GM12878 (cell line): ENCODE measurements around the gene BCAR3. TPM values are rescaled to one million over a fixed set of nuclear protein-coding genes. Genes with fewer than 3 reads are reported as not detected.

Experiments used
- ATAC-seq: fragments of 200-7000 bp; cut with Tn5 transposase; 3 replicates; pipeline ENCODE4 v1.9.1; 2020; ENCODE audit warnings: mild to moderate bottlenecking, moderate library complexity
- BruUV-seq: library from RNA; stranded (reverse); fragments of 400-500 nt; replicated peaks from 2 replicates; lab custom pipeline; 2021; lab: Mats Ljungman, UMichigan
- CTCF ChIA-PET: fragments of 300-600 bp; sonication (Branson Sonifier 250); formaldehyde crosslinking; extraction: SDS; loops from one replicate; lab custom pipeline; 2021; ENCODE audit warnings: inconsistent platforms; lab: Yijun Ruan, JAX
- POLR2A ChIA-PET: fragments of 350-600 bp; formaldehyde crosslinking; extraction: SDS; loops from one replicate; lab custom pipeline; 2021; ENCODE audit warnings: inconsistent platforms; lab: Charles Lee
- RAD21 ChIA-PET: fragments of 300-600 bp; sonication (Branson Sonifier 250); formaldehyde crosslinking; loops from one replicate; lab custom pipeline; 2023; ENCODE audit warnings: antibody characterized with exemption; ENCODE audit not compliant: unreplicated experiment; lab: Charles Lee
- SMC1A ChIA-PET: fragments of 300-600 bp; sonication (Branson Sonifier 250); formaldehyde crosslinking; loops from one replicate; lab custom pipeline; 2023; ENCODE audit not compliant: unreplicated experiment, uncharacterized antibody; lab: Charles Lee
- DNase-seq: peaks from one replicate; pipeline ENCODE4 v3.0.0-alpha.2; 2011; ENCODE audit warnings: low read depth, low spot score
- FAIRE-seq: peaks from 3 replicates; lab custom pipeline; 2011; peaks lifted over from hg19 to GRCh38; lab: Jason Lieb, UNC
- H2AFZ ChIP-seq: 2 replicates; pipeline ENCODE4 v1.6.0; 2011; ENCODE audit warnings: low read depth, low read length, control low read depth; ENCODE audit not compliant: control insufficient read depth
- H3K27ac ChIP-seq: 2 replicates; pipeline ENCODE4 v1.5.1; 2011; ENCODE audit warnings: control low read depth; ENCODE audit not compliant: control insufficient read depth, insufficient read depth
- H3K27me3 ChIP-seq, 2 experiments: replicated peaks in 1 of 2; 2 replicates each; pipeline versions ENCODE4 v1.6.0 to v1.6.1; 2011; ENCODE audit warnings: low read length in 1 of 2; ENCODE audit not compliant: control insufficient read depth in 2 of 2, insufficient read depth in 2 of 2
- H3K36me3 ChIP-seq, 2 experiments: 2 replicates each; pipeline ENCODE4 v1.5.1; 2011; ENCODE audit warnings: low read length in 1 of 2; ENCODE audit not compliant: control insufficient read depth in 2 of 2, insufficient read depth in 2 of 2
- H3K4me1 ChIP-seq: 2 replicates; pipeline ENCODE4 v1.6.1; 2011; ENCODE audit warnings: mild to moderate bottlenecking, low read length, moderate library complexity, mixed read lengths; ENCODE audit not compliant: control insufficient read depth, insufficient read depth
- H3K4me2 ChIP-seq: 2 replicates; pipeline ENCODE4 v1.6.0; 2011; ENCODE audit warnings: control low read depth; ENCODE audit not compliant: control insufficient read depth, insufficient read depth
- H3K4me3 ChIP-seq: fragments of 200-600 bp; sonication (generic); 2 replicates; pipeline ENCODE4 v1.5.1; 2016
- H3K79me2 ChIP-seq: 2 replicates; pipeline ENCODE4 v1.6.0; 2011; ENCODE audit warnings: low read length; ENCODE audit not compliant: control insufficient read depth, insufficient read depth
- H3K9ac ChIP-seq: 2 replicates; pipeline ENCODE4 v1.8.0; 2011; ENCODE audit warnings: low read length, control low read depth, mixed read lengths; ENCODE audit not compliant: control insufficient read depth, insufficient read depth
- H3K9me3 ChIP-seq: replicated peaks from 3 replicates; pipeline ENCODE4 v1.5.1; 2011; ENCODE audit warnings: mild to moderate bottlenecking, low read length; ENCODE audit not compliant: control insufficient read depth, insufficient read depth
- H4K20me1 ChIP-seq: 2 replicates; pipeline ENCODE4 v1.6.0; 2011; ENCODE audit not compliant: control insufficient read depth, insufficient read depth
- ASH2L ChIP-seq: fragments of 300-600, 200-600 bp; sonication (generic); IDR thresholded peaks from 2 replicates; pipeline ENCODE4 v1.6.1; 2017; ENCODE audit warnings: low read depth, mild to moderate bottlenecking, borderline replicate concordance
- BCL11A ChIP-seq: IDR thresholded peaks from 2 replicates; pipeline ENCODE4 v1.6.1; 2011; ENCODE audit warnings: low read depth, low read length
- BHLHE40 ChIP-seq, 2 experiments: fragments of 450-650 bp in 1 of 2; IDR thresholded peaks; 2 replicates each; pipeline ENCODE4 v1.6.1; 2011 to 2017; ENCODE audit warnings: low read depth in 2 of 2, borderline replicate concordance in 1 of 2, improper control_type of control experiment in 1 of 2, low read length in 1 of 2, mild to moderate bottlenecking in 1 of 2
- E2F8 ChIP-seq: fragments of 450-650 bp; IDR thresholded peaks from 2 replicates; pipeline ENCODE4 v1.6.1; 2018; ENCODE audit warnings: mild to moderate bottlenecking, low read depth, moderate library complexity; ENCODE audit not compliant: partially characterized antibody
- EZH2 ChIP-seq: IDR thresholded peaks from 2 replicates; pipeline ENCODE4 v1.6.1; 2012; ENCODE audit warnings: low read depth, mild to moderate bottlenecking, control low read depth, inconsistent platforms, low read length, borderline replicate concordance; ENCODE audit not compliant: control insufficient read depth
- GATAD2B ChIP-seq: fragments of 450-650 bp; conservative IDR thresholded peaks from 2 replicates; pipeline ENCODE4 v1.6.1; 2017; ENCODE audit warnings: low read depth, mild to moderate bottlenecking, moderate library complexity
- HCFC1 ChIP-seq: fragments of 150-350 bp; IDR thresholded peaks from 2 replicates; pipeline ENCODE4 v1.6.1; 2014; ENCODE audit warnings: low read length
- HDAC2 ChIP-seq: fragments of 200-600 bp; sonication (generic); IDR thresholded peaks from 2 replicates; pipeline ENCODE4 v1.6.1; 2017
- IKZF2 ChIP-seq, 2 experiments: fragments of 450-650 bp; IDR thresholded peaks; 2 replicates each; pipeline ENCODE4 v1.6.1; 2017; ENCODE audit warnings: mild to moderate bottlenecking in 2 of 2, moderate library complexity in 2 of 2
- IRF5 ChIP-seq: fragments of 450-650 bp; IDR thresholded peaks from 2 replicates; pipeline ENCODE4 v1.6.1; 2017; ENCODE audit warnings: borderline replicate concordance
- MLLT1 ChIP-seq: fragments of 450-650 bp; IDR thresholded peaks from 2 replicates; pipeline ENCODE4 v1.6.1; 2016; ENCODE audit warnings: mild to moderate bottlenecking
- MTA2 ChIP-seq: fragments of 450-650 bp; IDR thresholded peaks from 2 replicates; pipeline ENCODE4 v1.6.1; 2016; ENCODE audit warnings: low read depth, mild to moderate bottlenecking, moderate library complexity
- NR2F1 ChIP-seq: fragments of 450-650 bp; conservative IDR thresholded peaks from 2 replicates; pipeline ENCODE4 v1.6.1; 2017; ENCODE audit warnings: mild to moderate bottlenecking
- POU2F2 ChIP-seq: IDR thresholded peaks from 3 replicates; pipeline ENCODE4 v1.6.1; 2011; ENCODE audit warnings: low read depth, mild to moderate bottlenecking, low read length, borderline replicate concordance
- SP1 ChIP-seq: IDR thresholded peaks from one replicate; pipeline ENCODE4 v1.6.1; 2011; ENCODE audit warnings: low read depth, low read length
- WRNIP1 ChIP-seq: IDR thresholded peaks from 2 replicates; pipeline ENCODE4 v1.6.1; 2011; ENCODE audit warnings: low read depth, low read length, improper control_type of control experiment, borderline replicate concordance
- WGBS: methylation state at CpG from one replicate; pipeline ENCODE4 v1.1.6; 2016; ENCODE audit warnings: low lambda C conversion rate; ENCODE audit not compliant: insufficient replicate concordance, insufficient coverage; ENCODE audit errors: missing lambda C conversion rate; 5-methylcytosine and 5-hydroxymethylcytosine counted together
- in situ Hi-C: fragments of 300-500 bp; cut with MboI; formaldehyde crosslinking; loops from 9 replicates; pipeline ENCODE4 v1.14.3; 2018; ENCODE audit warnings: mixed read lengths
- intact Hi-C: fragments of 100-400 bp; cut with micrococcal nuclease; formaldehyde crosslinking; loops from one replicate; pipeline ENCODE4 v1.14.2; 2022; ENCODE audit not compliant: unreplicated experiment
- polyA plus RNA-seq, 11 experiments: library from polyadenylated mRNA; depleted of rRNA in 4 of 11; unstranded in 6 of 11; stranded (reverse) in 5 of 11; fragments of >200 nt; fragmentation: Nextera tagmentation in 4 of 11; fragmentation: Illumina TruSeq in 1 of 11; extraction: Ambion mirVana in 4 of 11; extraction: Trizol in 1 of 11; gene quantifications; 1 replicate in 1 of 11; 2 replicates in 10 of 11; pipeline versions ENCODE4 v1.2.1 to v1.2.3, GENCODE V29; 2011 to 2016; ENCODE audit warnings: inconsistent platforms in 2 of 11, missing spikeins in 2 of 11, low read depth in 1 of 11
- total RNA-seq, 4 experiments: library from RNA; depleted of rRNA in 3 of 4; stranded (reverse); fragments of >200 nt in 3 of 4; fragmentation: Illumina TruSeq in 1 of 4; extraction: Trizol in 1 of 4; gene quantifications; 2 replicates each; pipeline versions ENCODE4 v1.2.1 to v1.2.3, GENCODE V29; 2013 to 2021

Gene BCAR3
- total and polyA plus RNA-seq, 10 of the 15 experiments (the other 5 are each of a cell fraction or from before 2014, with no cell fraction given) = 1.3 to 6.6 (median 1.8) TPM

- TF ChIP-seq GATAD2B (no peak), HDAC2 (no peak), EZH2 (no peak), BHLHE40 (IDR thresholded peaks at IDR 0.05; ENCODE audit: borderline replicate concordance in 1 of 2, low read depth in 2 of 2, low read length in 1 of 2) (no peak)
Measured at GRCh38 chr1:93576746-93577145, 104.9 kb downstream of the BCAR3 start (continued).

GRCh38 chr1:93576346-93576745 is 105.3 kb downstream of the BCAR3 start:
- no peaks in the 10 kb centered on the region for H3K79me2 ChIP-seq
- no peaks in the 10 kb centered on the region for H3K4me1 ChIP-seq
- H3K9me3 ChIP-seq = no peaks in the 10 kb centered on the region
- TF ChIP-seq WRNIP1 (no peak), E2F8 (no peak), GATAD2B (no peak), NR2F1 (no peak), ASH2L (no peak), HCFC1 (no peak), IRF5 (no peak), MTA2 (no peak), IKZF2 (IDR thresholded peaks at IDR 0.05) (no peak), SP1 (no peak), POU2F2 (no peak), MLLT1 (no peak), BCL11A (no peak)
- no peak overlapping the region for H2AFZ ChIP-seq
- no peaks in the 10 kb centered on the region for H4K20me1 ChIP-seq
- H3K27me3 ChIP-seq = no peaks in the 10 kb centered on the region; a peak in 1 of 4 replicates
- H3K36me3 ChIP-seq = no peaks in the 10 kb centered on the region; a peak in 1 of 4 replicates
- no peak overlapping the region for H3K4me2 ChIP-seq
- ATAC-seq (no peak), FAIRE-seq (no peak), DNase-seq (no peak)
- SMC1A ChIA-PET = no interaction called here
- no peak overlapping the region for H3K4me3 ChIP-seq
- no TSS peak for BruUV-seq
- intact Hi-C loops (no loop called here), in situ Hi-C loops (no loop called here)
- H3K9ac ChIP-seq = no peak overlapping the region
- no peak overlapping the region for H3K27ac ChIP-seq
- WGBS = 73% methylated on average over 9 of the region's 9 CpGs
- RAD21 ChIA-PET = interaction anchor here (1.0 kb wide), 1 partner anchor 270 kb away, joined by 3 read pairs; no protein-coding TSS in a partner anchor
- POLR2A ChIA-PET = no interaction called here
- CTCF ChIA-PET = interaction anchor here (0.6 to 0.8 kb wide), 2 partner anchors 53 to 238 kb away, joined by 3 read pairs; no protein-coding TSS in a partner anchor
